Adipocyte (in vitro differentiated cells): ENCODE measurements around the gene MAGI1.

ENCODE experiments used
- DNase-seq: peaks from one replicate; pipeline ENCODE4 v3.0.0-alpha.2; 2015; ENCODE audit warnings: low read depth
- H3K27me3 ChIP-seq: replicated peaks from 2 replicates; pipeline ENCODE4 v1.7.0; 2013; ENCODE audit warnings: mild to moderate bottlenecking, low read length, moderate library complexity; ENCODE audit not compliant: control insufficient read depth, insufficient read depth
- H3K36me3 ChIP-seq: 2 replicates; pipeline ENCODE4 v1.7.0; 2013; ENCODE audit warnings: low read length, mild to moderate bottlenecking, moderate library complexity; ENCODE audit not compliant: control insufficient read depth, insufficient read depth, severe bottlenecking
- H3K4me1 ChIP-seq: 2 replicates; pipeline ENCODE4 v1.7.0; 2013; ENCODE audit warnings: mild to moderate bottlenecking, low read length, moderate library complexity; ENCODE audit not compliant: control insufficient read depth, insufficient read depth
- H3K4me3 ChIP-seq: 2 replicates; pipeline ENCODE4 v1.7.0; 2013; ENCODE audit warnings: mild to moderate bottlenecking, low read length, moderate library complexity
- H3K9ac ChIP-seq: 2 replicates; pipeline ENCODE4 v1.7.0; 2013; ENCODE audit warnings: mild to moderate bottlenecking, low read length, moderate library complexity
- H3K9me3 ChIP-seq: 2 replicates; pipeline ENCODE4 v1.7.0; 2013; ENCODE audit warnings: mild to moderate bottlenecking, low read length, moderate library complexity; ENCODE audit not compliant: control insufficient read depth

Gene MAGI1

DNA sequence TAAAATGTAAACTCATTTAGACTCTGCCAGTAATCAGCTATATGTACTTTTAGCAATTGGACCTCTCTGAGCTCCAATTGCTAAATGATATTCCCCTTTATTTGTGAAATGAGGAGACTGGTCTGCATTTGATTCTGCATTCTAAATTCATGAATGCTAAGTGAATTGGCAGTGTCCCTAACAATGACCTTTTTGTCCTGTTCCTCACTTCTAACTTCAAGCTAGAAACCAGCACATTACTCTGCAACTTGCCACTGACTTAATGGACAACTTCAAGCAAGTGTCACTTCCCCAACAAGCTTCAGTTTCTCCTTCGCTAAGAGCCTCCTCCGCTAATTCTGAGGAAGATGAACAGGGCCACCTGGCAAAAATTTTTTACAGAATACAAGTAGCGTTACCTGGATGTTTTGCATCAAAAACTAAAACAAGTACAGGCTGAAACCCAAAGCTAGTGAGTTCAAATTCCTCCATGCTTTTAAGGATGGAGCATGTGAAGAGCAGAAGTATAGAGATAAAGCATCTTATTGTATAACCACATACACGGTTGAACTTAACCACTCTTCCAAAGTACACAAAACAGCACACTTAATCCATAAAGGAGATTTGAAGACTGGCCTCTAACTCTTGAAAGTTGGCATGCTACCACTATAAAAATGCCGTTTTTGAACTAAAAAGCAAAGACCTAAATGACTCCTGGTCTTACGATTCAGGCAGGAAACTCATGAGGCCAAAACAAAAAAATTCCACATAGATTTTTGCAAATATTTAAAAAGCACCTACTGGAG lies 207.6 kb downstream of the MAGI1 start:
- no peak for DNase-seq
- Histone ChIP-seq H3K36me3 (no peaks in the 10 kb centered on the region), H3K4me3 (no peak overlapping the region), H3K9ac (no peak overlapping the region), H3K4me1 (peaks cover 74% of the 10 kb centered on the region), H3K9me3 (no peaks in the 10 kb centered on the region), H3K27me3 (no peaks in the 10 kb centered on the region)

DNA sequence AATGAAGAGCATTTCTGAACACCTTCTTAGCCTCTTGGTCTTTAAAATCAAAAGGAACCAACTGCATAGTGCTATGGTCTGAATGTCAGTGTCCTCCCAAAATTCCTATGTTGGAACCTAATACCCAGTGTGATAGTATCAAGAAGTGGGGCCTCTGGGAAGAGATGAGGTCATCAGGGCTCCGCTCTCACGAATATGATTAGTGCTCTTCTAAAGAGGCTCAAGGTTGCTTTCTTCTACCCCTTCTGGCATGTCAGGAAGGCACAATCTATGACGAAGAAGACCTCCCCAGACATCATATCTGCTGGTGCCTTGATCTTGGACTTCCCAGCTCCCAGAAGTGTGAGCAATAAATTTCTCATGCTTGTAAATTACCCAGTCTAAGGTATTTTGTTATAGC lies 209.5 kb downstream of the MAGI1 start:
- H3K4me3 ChIP-seq, result no peak overlapping the region
- DNase-seq, result no peak
- H3K4me1 ChIP-seq, result peaks cover 55% of the 10 kb centered on the region
- no peaks in the 10 kb centered on the region for H3K36me3 ChIP-seq
- H3K9me3 ChIP-seq, result no peaks in the 10 kb centered on the region
- H3K9ac ChIP-seq, result no peak overlapping the region
- H3K27me3 ChIP-seq, result no peaks in the 10 kb centered on the region

DNA sequence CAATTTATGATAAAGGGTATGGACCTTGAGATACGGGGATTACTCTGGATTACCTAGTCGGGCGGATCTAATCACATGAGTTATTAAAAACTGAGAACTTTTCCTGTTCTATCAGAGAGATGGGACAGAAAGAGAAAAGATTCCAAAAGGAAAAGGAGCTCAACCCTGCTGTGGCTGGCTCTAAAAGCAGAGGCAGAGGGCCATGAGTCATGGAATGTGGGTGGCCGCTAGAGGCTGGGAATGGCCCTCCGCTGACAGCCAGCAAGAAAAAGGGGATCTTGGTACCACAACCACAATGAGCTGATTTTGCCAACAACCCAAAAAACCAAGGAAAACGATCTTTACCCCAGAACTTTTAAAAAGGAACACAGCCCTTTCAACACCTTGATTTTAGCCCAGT lies 210.0 kb downstream of the MAGI1 start:
- H3K9ac ChIP-seq, result peak overlapping the region; percentile 15
- peak overlapping the region; percentile 50 for H3K4me3 ChIP-seq
- H3K9me3 ChIP-seq, result no peaks in the 10 kb centered on the region
- no peaks in the 10 kb centered on the region for H3K27me3 ChIP-seq
- no peak for DNase-seq
- no peaks in the 10 kb centered on the region for H3K36me3 ChIP-seq
- H3K4me1 ChIP-seq, result peaks cover 50% of the 10 kb centered on the region

DNA sequence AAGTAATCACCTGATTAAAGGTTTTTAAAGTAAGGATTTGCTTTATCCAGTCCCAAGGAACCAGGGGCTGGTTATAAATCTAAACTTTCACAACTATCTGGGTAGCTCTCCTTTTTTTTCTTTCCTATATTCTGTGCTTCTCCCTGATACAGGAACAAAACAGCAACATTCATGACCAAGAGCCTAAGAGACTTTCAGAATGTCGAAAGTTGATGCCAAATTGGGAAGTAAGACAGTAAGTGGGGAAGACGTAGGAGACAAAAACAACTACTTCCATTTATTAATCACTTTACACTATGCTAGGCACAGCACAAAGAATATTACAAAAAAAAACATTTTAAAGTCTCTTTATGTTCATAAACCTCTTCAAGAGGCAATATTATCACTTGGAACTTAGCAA lies 211.6 kb downstream of the MAGI1 start:
- H3K36me3 ChIP-seq, result no peaks in the 10 kb centered on the region
- peaks cover 34% of the 10 kb centered on the region for H3K4me1 ChIP-seq
- no peak overlapping the region for H3K9ac ChIP-seq
- no peak overlapping the region for H3K4me3 ChIP-seq
- H3K9me3 ChIP-seq, result no peaks in the 10 kb centered on the region
- no peaks in the 10 kb centered on the region for H3K27me3 ChIP-seq
- DNase-seq, result no peak

DNA sequence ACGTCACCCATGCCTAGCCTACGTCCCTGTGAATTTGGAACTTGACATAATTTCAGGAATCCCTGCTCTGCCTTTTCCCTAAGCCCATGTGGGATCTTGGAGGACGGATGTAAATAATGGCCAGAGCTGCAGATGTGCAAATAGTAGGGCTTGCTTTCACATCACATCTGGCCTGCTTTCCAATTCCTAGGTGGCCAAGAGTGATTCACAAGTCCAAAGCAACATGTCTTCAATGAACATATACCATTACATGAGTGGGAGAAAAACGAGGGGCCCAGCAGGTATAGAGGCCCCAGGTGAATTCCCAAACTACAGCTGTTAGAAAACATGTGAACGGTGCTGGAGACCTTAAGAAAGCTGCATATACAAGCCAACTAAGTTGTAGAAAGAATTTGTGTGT lies 214.6 kb downstream of the MAGI1 start:
- Histone ChIP-seq H3K27me3 (no peaks in the 10 kb centered on the region), H3K36me3 (no peaks in the 10 kb centered on the region), H3K9me3 (no peaks in the 10 kb centered on the region), H3K9ac (no peak overlapping the region), H3K4me1 (peaks cover 14% of the 10 kb centered on the region), H3K4me3 (no peak overlapping the region)
- no peak for DNase-seq

DNA sequence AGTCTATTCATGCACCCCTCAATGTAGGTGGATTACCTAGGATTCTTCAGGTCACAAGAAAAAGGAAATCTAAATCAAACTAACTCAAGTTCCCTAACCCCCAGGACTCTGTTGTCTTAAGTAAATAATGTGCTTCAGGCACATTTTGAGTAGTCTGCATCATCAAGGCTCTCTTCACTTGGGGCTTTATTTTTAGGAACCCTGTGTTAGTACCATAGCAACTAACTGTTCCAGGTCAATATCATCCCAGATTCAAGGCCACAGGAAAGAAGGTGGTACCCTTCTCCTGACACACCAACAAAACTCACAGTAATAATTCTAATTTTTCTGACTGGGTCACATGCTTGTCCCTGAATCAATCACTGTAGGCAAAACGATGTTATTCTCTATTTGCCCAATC lies 218.1 kb downstream of the MAGI1 start:
- Histone ChIP-seq H3K27me3 (no peaks in the 10 kb centered on the region), H3K4me1 (no peaks in the 10 kb centered on the region), H3K4me3 (no peak overlapping the region), H3K9me3 (no peaks in the 10 kb centered on the region), H3K36me3 (no peaks in the 10 kb centered on the region), H3K9ac (no peak overlapping the region)
- DNase-seq, result no peak

DNA sequence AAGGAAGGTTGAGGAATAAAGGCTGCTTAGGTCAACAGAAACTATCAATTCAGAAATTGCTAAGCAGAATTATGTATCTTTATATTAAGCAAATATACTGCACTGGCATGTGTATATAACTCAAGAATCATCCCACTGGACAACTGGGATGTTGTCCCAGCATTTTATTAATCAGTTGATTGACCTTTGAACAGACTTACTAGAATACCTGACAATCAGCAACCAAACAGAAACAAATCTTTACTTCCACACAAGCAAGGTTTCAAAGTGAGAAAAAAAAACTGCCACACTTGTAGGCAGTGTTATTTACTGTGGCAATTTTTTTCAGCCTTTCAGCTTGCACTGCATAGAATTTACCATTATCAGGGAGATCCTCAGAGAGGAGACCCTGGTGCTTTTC lies 218.8 kb downstream of the MAGI1 start:
- Histone ChIP-seq H3K4me1 (no peaks in the 10 kb centered on the region), H3K36me3 (no peaks in the 10 kb centered on the region)

DNA sequence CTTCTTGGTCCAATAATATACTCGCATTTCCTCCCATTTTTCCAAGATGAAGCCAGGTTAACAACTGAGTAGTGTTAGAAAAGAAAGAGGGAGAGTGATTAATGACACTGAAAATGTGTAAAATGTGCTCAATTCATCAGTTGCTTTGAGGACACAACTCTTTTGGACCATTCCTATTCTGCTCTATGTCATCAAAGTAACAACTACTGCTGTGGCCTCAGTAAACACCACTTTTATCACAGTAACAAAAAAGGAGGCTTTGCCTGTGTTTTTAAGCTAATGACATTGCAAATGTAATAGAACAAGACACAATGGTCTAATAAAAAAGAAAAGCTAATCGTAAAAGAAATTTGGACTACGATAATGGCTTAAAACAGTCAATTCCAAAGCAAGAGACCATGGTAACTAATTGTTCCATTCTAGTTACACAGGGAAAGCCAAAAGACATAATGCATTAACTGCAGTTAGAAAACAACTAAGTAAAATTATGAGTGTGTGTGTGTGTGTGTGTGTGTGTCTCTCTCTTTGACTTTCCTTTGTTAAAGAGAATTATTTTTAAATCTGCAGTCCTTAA lies 221.1 kb downstream of the MAGI1 start:
- no peak overlapping the region for H3K4me3 ChIP-seq
- no peak overlapping the region for H3K9ac ChIP-seq
- H3K36me3 ChIP-seq, result no peaks in the 10 kb centered on the region
- H3K27me3 ChIP-seq, result no peaks in the 10 kb centered on the region
- no peaks in the 10 kb centered on the region for H3K4me1 ChIP-seq
- no peak for DNase-seq
- no peaks in the 10 kb centered on the region for H3K9me3 ChIP-seq

More for the DNA sequence above, 218.8 kb downstream of the MAGI1 start:
- DNase-seq, result no peak
- H3K9me3 ChIP-seq, result no peaks in the 10 kb centered on the region
- H3K27me3 ChIP-seq, result no peaks in the 10 kb centered on the region
- H3K9ac ChIP-seq, result no peak overlapping the region
- H3K4me3 ChIP-seq, result no peak overlapping the region

DNA sequence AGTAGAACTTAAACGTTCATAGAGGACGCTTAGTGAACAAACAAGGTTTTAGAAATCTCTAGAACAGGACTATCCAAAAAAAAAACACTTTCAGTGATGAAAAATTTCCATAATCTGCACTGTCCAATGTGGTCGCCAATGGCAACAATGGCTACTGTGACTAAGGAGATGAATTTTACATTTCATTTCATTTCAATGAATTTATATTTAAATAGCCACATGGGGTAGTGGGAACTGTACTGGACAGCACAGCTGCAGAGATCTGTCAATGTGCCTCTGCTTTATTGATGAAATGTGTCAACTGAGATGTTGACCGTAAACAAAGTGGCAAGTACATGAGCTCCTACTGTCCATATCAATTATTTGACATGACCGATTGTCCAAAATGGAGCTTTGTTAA lies 222.5 kb downstream of the MAGI1 start:
- no peaks in the 10 kb centered on the region for H3K27me3 ChIP-seq
- H3K36me3 ChIP-seq, result no peaks in the 10 kb centered on the region
- no peak for DNase-seq
- peaks cover 7% of the 10 kb centered on the region for H3K4me1 ChIP-seq
- no peak overlapping the region for H3K9ac ChIP-seq
- no peak overlapping the region for H3K4me3 ChIP-seq
- no peaks in the 10 kb centered on the region for H3K9me3 ChIP-seq

DNA sequence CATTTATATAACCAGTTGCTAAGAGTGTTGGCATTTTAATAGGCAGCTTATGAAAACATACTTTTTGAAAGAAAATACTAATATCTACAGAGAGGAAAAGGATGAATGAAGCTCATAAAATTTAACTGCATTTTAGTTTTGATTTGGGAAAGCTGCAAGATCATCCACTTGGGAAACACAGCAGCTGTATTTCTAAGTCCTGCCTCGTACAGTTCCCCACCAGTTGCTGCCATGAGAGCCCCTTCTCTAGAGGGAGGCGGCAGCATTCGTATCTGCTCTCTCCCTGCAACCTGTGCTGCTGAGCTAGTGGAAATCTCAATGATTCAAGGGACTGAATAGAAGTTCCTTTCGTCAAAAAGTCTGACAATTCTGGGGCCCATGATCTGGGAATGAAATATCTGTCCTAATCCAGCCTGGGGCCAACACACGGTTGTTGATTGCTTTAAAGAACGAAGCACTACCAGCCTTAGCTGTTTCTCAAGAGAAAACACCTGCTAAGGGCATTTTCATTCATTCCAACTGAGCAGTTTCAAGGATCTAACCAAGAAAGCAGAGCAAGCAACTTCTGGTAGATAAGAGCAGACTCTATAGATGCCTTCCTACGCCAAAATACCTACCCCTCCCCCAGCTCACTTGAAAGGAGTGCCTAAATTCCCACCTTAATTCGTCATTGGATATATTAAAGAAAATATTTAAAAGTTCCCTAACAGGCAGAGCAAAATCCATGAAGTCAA lies 223.7 kb downstream of the MAGI1 start:
- H3K4me3 ChIP-seq, result no peak overlapping the region
- H3K27me3 ChIP-seq, result no peaks in the 10 kb centered on the region
- no peak for DNase-seq
- H3K9ac ChIP-seq, result no peak overlapping the region
- H3K9me3 ChIP-seq, result no peaks in the 10 kb centered on the region
- H3K36me3 ChIP-seq, result no peaks in the 10 kb centered on the region
- peaks cover 18% of the 10 kb centered on the region for H3K4me1 ChIP-seq

DNA sequence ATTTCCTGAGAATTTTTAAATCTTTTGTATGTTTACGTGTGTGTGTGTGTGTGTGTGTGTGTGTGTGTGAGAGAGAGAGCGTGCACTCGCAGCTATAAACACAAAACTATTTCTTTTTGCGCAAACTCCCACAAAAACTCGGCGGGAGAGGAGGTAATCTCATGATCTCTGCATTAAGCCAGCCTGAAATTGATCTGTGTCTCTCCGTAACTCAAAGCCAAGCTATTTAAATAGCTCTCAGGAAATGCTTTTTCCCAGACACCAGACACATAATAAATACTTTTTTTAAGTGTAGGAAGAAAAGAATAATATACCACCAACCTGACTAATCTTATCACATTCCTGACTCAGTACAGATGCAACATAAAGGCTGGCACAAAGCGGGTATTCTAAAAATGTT lies 226.8 kb downstream of the MAGI1 start:
- peaks cover 22% of the 10 kb centered on the region for H3K4me1 ChIP-seq
- no peaks in the 10 kb centered on the region for H3K36me3 ChIP-seq
- no peaks in the 10 kb centered on the region for H3K9me3 ChIP-seq
- no peak for DNase-seq
- no peak overlapping the region for H3K4me3 ChIP-seq
- H3K27me3 ChIP-seq, result no peaks in the 10 kb centered on the region
- no peak overlapping the region for H3K9ac ChIP-seq
